GM21528 (cell line): ENCODE results near the gene RAB3GAP1.

ENCODE experiments used
- ATAC-seq: cut with Tn5 transposase; IDR thresholded peaks from one replicate; pipeline ENCODE4 v1.9.1; 2021; ENCODE audit warnings: mild to moderate bottlenecking, moderate library complexity; ENCODE audit not compliant: unreplicated experiment, low FRiP score

The RAB3GAP1 gene

DNA sequence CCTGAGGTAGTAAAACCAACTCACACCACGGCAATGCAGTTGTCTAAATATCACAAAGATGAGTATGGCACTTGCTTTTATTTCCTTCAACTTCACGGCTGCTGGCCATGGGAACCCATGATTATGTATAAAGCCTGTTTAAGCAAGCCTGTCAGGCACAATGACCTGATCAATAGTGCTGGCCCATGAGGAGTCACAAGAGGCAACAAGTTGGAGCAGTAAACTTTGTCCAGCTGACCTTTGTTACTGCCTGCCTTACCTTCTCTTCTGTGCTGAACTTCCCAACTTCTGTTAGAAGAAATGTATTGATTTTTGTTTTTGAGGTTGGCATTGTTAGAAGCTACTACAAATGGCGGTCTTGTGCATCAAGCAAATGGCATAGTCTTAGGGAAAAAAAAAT lies 151.9 kb downstream of the RAB3GAP1 start:
- ATAC-seq: no peak

DNA sequence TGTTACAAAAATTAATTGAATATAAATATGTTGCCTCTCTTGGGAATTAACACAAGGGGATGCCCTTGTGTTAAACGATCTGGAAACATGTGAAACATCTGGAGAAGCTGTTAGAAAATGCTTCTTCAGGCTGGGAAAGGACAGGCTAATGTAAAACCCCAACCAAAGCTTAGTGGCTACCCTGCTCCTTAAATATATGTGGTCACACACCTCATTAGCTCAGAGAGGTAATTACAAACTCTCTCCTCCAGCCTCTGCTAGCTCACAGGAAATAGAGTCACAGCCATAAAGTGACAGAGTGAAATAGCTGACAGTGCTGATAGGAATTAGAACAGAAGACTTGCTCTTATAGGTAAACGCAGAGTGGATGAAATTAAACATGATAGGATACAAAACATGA lies 155.9 kb downstream of the RAB3GAP1 start:
- ATAC-seq: no peak

DNA sequence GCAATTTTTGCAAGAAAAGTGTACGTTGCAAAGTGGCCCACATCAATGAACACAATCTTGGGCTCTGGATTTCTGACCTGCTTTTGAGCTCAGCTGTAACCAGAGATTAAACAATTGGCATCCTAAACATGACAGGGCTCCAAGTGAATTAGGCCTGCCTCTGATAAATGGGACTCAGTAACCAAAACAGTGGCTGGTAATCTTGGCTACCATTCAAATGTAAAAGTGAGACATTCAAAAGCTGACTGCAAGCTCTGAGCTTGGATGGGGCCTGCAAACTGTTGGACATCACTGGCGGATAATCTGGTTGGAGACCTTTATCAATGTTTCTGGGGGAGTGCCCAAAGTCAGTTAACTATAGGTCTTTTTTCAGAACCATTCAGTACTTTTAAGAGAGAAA lies 160.7 kb downstream of the RAB3GAP1 start:
- ATAC-seq: no peak

DNA sequence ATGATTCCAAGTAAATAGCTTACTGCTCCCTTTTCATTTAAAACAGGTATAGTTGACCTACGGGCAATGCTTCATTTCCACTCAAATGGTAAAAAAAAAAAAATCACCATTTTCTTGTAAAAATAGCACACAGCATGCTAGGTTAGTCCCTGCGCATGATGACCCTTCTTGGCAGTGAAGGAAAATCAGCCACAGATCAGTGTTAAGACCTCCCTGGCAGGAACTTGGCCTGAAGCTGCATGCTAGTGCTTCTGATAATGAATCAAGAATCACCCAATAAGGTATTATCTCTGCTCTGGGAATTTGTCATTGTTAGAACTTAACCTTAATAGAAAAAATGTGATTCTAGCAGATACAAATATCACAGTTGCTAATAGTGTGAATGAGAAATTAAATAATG lies 166.3 kb downstream of the RAB3GAP1 start:
- ATAC-seq: no peak

DNA sequence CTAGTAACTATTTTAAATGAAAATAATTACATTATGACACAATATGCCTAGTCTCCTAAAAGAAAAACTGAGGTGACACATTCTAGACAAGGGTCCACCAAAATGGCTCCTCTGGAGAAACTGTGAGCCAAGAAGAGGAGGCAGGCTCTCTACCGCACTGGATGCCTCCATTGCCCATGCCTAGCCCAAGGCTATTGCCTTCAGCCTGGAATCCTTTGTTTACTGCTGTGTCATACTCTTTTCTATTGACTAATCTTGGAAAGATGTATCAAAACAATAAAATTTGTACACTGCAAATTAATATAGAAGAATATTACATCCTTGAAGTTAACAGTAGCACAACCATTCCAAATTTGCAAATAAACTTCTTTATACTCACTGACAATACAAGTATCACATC lies 167.1 kb downstream of the RAB3GAP1 start:
- no peak for ATAC-seq
